HEK293 (cell line): ENCODE results near the gene TBCA.

Experiments
- CTCF ChIA-PET: fragments of 350-600 bp; formaldehyde crosslinking; extraction: SDS; loops from one replicate; lab custom pipeline; 2021; ENCODE audit warnings: antibody characterized with exemption; lab: Yijun Ruan, JAX
- POLR2A ChIA-PET: fragments of 300-600 bp; formaldehyde crosslinking; extraction: SDS; loops from one replicate; lab custom pipeline; 2020; ENCODE audit warnings: antibody characterized with exemption, inconsistent platforms; lab: Yijun Ruan, JAX
- H3K27ac ChIP-seq: fragments of 200-500 bp; sonication (Bioruptor generic); 2 replicates; pipeline ENCODE4 v1.5.1; 2014; ENCODE audit warnings: low read depth, low read length, control low read depth, inconsistent platforms; ENCODE audit errors: extremely low read depth
- H3K36me3 ChIP-seq, 2 experiments: fragments of 200-500 bp in 1 of 2; sonication (Bioruptor generic) in 1 of 2; 1 replicate in 1 of 2; 2 replicates in 1 of 2; pipeline ENCODE4 v1.5.1; 2014 to 2017; ENCODE audit warnings: inconsistent platforms in 2 of 2, low read length in 2 of 2; ENCODE audit not compliant: control insufficient read depth in 2 of 2, insufficient read depth in 1 of 2
- H3K4me1 ChIP-seq: fragments of 200-500 bp; sonication (Bioruptor generic); 2 replicates; pipeline ENCODE4 v1.5.1; 2014; ENCODE audit warnings: mild to moderate bottlenecking, low read length, inconsistent platforms; ENCODE audit not compliant: control insufficient read depth, insufficient read depth
- H3K4me3 ChIP-seq: 2 replicates; pipeline ENCODE4 v1.5.1; 2011; ENCODE audit warnings: low read depth, mild to moderate bottlenecking, control low read depth, low read length, moderate library complexity
- H3K9me3 ChIP-seq: fragments of 200-500 bp; sonication (Bioruptor generic); 2 replicates; pipeline ENCODE4 v1.5.1; 2014; ENCODE audit warnings: low read depth, low read length, inconsistent platforms; ENCODE audit not compliant: control insufficient read depth, insufficient read depth
- GLIS1 ChIP-seq: fragments of 450-650 bp; formaldehyde crosslinking; IDR thresholded peaks from 2 replicates; pipeline ENCODE4 v1.5.1; 2016; ENCODE audit warnings: missing biosample characterization, missing genetic modification characterization
- MYNN ChIP-seq: fragments of 450-650 bp; formaldehyde crosslinking; IDR thresholded peaks from 2 replicates; pipeline ENCODE4 v1.5.1; 2016; ENCODE audit warnings: missing biosample characterization, missing genetic modification characterization, borderline replicate concordance
- YY1 ChIP-seq: fragments of 450-650 bp; formaldehyde crosslinking; IDR thresholded peaks from 2 replicates; pipeline ENCODE4 v1.5.1; 2018; ENCODE audit warnings: missing biosample characterization, missing genetic modification characterization
- ZBTB17 ChIP-seq: fragments of 450-650 bp; formaldehyde crosslinking; IDR thresholded peaks from 2 replicates; pipeline ENCODE4 v1.5.1; 2016; ENCODE audit warnings: missing biosample characterization, missing genetic modification characterization
- ZNF169 ChIP-seq: fragments of 450-650 bp; formaldehyde crosslinking; IDR thresholded peaks from 2 replicates; pipeline ENCODE4 v1.5.1; 2016; ENCODE audit warnings: missing biosample characterization, missing genetic modification characterization
- ZNF174 ChIP-seq: fragments of 450-650 bp; formaldehyde crosslinking; IDR thresholded peaks from 2 replicates; pipeline ENCODE4 v1.5.0; 2017; ENCODE audit warnings: missing biosample characterization, mild to moderate bottlenecking, missing genetic modification characterization
- ZNF2 ChIP-seq: fragments of 450-650 bp; formaldehyde crosslinking; IDR thresholded peaks from 2 replicates; pipeline ENCODE4 v1.5.1; 2016; ENCODE audit warnings: missing biosample characterization, missing genetic modification characterization
- ZNF324 ChIP-seq: fragments of 450-650 bp; formaldehyde crosslinking; IDR thresholded peaks from 2 replicates; pipeline ENCODE4 v1.5.1; 2016; ENCODE audit warnings: missing biosample characterization, missing genetic modification characterization
- ZNF510 ChIP-seq: fragments of 450-650 bp; formaldehyde crosslinking; IDR thresholded peaks from 2 replicates; pipeline ENCODE4 v1.5.1; 2018; ENCODE audit warnings: mild to moderate bottlenecking, missing genetic modification characterization, missing biosample characterization; ENCODE audit not compliant: insufficient replicate concordance
- ZNF560 ChIP-seq: fragments of 450-650 bp; formaldehyde crosslinking; IDR thresholded peaks from 2 replicates; pipeline ENCODE4 v1.5.1; 2017; ENCODE audit warnings: missing biosample characterization, missing genetic modification characterization, borderline replicate concordance
- ZNF571 ChIP-seq: fragments of 450-650 bp; formaldehyde crosslinking; IDR thresholded peaks from 2 replicates; pipeline ENCODE4 v1.5.0; 2017; ENCODE audit warnings: missing biosample characterization, missing genetic modification characterization
- ZNF623 ChIP-seq: fragments of 450-650 bp; formaldehyde crosslinking; IDR thresholded peaks from 2 replicates; pipeline ENCODE4 v1.5.1; 2016; ENCODE audit warnings: missing biosample characterization, missing genetic modification characterization
- ZNF664 ChIP-seq: fragments of 450-650 bp; formaldehyde crosslinking; IDR thresholded peaks from 2 replicates; pipeline ENCODE4 v1.5.1; 2016; ENCODE audit warnings: missing biosample characterization, missing genetic modification characterization
- ZNF677 ChIP-seq: fragments of 450-650 bp; IDR thresholded peaks from 2 replicates; pipeline ENCODE4 v1.5.0; 2018; ENCODE audit warnings: missing biosample characterization, mild to moderate bottlenecking, missing genetic modification characterization, moderate library complexity
- ZNF701 ChIP-seq: fragments of 450-650 bp; formaldehyde crosslinking; IDR thresholded peaks from 2 replicates; pipeline ENCODE4 v1.5.1; 2016; ENCODE audit warnings: missing biosample characterization, missing genetic modification characterization
- TF ChIP-seq, protein P1 (sequence below): fragments of 450-650 bp; IDR thresholded peaks from 2 replicates; pipeline ENCODE4 v1.5.1; 2018; ENCODE audit warnings: missing biosample characterization, mild to moderate bottlenecking, missing genetic modification characterization
- TF ChIP-seq, protein P2 (sequence below): fragments of 450-650 bp; formaldehyde crosslinking; IDR thresholded peaks from 2 replicates; pipeline ENCODE4 v1.5.1; 2016; ENCODE audit warnings: missing biosample characterization, missing genetic modification characterization, borderline replicate concordance
- TF ChIP-seq, protein P3 (sequence below): fragments of 450-650 bp; formaldehyde crosslinking; optimal IDR thresholded peaks from 2 replicates; pipeline ENCODE3; 2016; ENCODE audit warnings: missing biosample characterization, mild to moderate bottlenecking, missing genetic modification characterization
- TF ChIP-seq, protein P4 (sequence below): fragments of 450-650 bp; formaldehyde crosslinking; IDR thresholded peaks from 2 replicates; pipeline ENCODE4 v1.5.1; 2016; ENCODE audit warnings: missing biosample characterization, missing genetic modification characterization
- TF ChIP-seq, protein P5 (sequence below): fragments of 450-650 bp; formaldehyde crosslinking; IDR thresholded peaks from 2 replicates; pipeline ENCODE4 v1.5.1; 2016; ENCODE audit warnings: missing biosample characterization, missing genetic modification characterization
- TF ChIP-seq, protein P6 (sequence below): fragments of 450-650 bp; formaldehyde crosslinking; IDR thresholded peaks from 2 replicates; pipeline ENCODE4 v1.5.1; 2016; ENCODE audit warnings: missing biosample characterization, missing genetic modification characterization

Gene TBCA

DNA sequence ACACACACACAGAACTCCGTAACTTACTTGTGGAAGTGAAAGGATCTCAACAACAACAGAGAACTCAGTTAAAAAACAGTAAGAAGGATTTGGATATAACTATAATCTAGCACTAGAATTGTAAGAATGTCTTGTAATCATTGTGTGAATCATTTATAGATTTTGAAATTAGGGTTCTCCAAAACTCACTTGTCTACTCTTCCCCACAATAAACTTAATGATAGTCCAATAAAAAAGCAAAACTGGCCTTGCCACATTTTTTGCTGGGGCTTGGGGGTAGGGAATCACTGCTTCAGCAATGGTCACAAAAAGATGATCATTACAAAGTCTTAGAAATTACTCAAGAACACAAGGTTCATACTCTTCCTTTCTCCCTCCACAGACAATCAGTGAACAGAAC lies 8.8 kb downstream of the TBCA start (continued):
- TF ChIP-seq, protein P1, sequence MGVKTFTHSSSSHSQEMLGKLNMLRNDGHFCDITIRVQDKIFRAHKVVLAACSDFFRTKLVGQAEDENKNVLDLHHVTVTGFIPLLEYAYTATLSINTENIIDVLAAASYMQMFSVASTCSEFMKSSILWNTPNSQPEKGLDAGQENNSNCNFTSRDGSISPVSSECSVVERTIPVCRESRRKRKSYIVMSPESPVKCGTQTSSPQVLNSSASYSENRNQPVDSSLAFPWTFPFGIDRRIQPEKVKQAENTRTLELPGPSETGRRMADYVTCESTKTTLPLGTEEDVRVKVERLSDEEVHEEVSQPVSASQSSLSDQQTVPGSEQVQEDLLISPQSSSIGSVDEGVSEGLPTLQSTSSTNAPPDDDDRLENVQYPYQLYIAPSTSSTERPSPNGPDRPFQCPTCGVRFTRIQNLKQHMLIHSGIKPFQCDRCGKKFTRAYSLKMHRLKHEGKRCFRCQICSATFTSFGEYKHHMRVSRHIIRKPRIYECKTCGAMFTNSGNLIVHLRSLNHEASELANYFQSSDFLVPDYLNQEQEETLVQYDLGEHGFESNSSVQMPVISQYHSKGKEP: no peak
- no peak for TF ChIP-seq ZNF623
- TF ChIP-seq, protein P2, sequence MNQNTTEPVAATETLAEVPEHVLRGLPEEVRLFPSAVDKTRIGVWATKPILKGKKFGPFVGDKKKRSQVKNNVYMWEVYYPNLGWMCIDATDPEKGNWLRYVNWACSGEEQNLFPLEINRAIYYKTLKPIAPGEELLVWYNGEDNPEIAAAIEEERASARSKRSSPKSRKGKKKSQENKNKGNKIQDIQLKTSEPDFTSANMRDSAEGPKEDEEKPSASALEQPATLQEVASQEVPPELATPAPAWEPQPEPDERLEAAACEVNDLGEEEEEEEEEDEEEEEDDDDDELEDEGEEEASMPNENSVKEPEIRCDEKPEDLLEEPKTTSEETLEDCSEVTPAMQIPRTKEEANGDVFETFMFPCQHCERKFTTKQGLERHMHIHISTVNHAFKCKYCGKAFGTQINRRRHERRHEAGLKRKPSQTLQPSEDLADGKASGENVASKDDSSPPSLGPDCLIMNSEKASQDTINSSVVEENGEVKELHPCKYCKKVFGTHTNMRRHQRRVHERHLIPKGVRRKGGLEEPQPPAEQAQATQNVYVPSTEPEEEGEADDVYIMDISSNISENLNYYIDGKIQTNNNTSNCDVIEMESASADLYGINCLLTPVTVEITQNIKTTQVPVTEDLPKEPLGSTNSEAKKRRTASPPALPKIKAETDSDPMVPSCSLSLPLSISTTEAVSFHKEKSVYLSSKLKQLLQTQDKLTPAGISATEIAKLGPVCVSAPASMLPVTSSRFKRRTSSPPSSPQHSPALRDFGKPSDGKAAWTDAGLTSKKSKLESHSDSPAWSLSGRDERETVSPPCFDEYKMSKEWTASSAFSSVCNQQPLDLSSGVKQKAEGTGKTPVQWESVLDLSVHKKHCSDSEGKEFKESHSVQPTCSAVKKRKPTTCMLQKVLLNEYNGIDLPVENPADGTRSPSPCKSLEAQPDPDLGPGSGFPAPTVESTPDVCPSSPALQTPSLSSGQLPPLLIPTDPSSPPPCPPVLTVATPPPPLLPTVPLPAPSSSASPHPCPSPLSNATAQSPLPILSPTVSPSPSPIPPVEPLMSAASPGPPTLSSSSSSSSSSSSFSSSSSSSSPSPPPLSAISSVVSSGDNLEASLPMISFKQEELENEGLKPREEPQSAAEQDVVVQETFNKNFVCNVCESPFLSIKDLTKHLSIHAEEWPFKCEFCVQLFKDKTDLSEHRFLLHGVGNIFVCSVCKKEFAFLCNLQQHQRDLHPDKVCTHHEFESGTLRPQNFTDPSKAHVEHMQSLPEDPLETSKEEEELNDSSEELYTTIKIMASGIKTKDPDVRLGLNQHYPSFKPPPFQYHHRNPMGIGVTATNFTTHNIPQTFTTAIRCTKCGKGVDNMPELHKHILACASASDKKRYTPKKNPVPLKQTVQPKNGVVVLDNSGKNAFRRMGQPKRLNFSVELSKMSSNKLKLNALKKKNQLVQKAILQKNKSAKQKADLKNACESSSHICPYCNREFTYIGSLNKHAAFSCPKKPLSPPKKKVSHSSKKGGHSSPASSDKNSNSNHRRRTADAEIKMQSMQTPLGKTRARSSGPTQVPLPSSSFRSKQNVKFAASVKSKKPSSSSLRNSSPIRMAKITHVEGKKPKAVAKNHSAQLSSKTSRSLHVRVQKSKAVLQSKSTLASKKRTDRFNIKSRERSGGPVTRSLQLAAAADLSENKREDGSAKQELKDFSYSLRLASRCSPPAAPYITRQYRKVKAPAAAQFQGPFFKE (tag by site-specific recombination): no peak
- TF ChIP-seq ZBTB17: no peak
- TF ChIP-seq ZNF701 (tag by site-specific recombination): no peak
- no peak for TF ChIP-seq ZNF2 (tag by site-specific recombination)
- no peak for TF ChIP-seq ZNF324 (tag by site-specific recombination)
- TF ChIP-seq, protein P3, sequence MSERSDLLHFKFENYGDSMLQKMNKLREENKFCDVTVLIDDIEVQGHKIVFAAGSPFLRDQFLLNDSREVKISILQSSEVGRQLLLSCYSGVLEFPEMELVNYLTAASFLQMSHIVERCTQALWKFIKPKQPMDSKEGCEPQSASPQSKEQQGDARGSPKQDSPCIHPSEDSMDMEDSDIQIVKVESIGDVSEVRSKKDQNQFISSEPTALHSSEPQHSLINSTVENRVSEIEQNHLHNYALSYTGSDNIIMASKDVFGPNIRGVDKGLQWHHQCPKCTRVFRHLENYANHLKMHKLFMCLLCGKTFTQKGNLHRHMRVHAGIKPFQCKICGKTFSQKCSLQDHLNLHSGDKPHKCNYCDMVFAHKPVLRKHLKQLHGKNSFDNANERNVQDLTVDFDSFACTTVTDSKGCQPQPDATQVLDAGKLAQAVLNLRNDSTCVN (tag by site-specific recombination): no peak

DNA sequence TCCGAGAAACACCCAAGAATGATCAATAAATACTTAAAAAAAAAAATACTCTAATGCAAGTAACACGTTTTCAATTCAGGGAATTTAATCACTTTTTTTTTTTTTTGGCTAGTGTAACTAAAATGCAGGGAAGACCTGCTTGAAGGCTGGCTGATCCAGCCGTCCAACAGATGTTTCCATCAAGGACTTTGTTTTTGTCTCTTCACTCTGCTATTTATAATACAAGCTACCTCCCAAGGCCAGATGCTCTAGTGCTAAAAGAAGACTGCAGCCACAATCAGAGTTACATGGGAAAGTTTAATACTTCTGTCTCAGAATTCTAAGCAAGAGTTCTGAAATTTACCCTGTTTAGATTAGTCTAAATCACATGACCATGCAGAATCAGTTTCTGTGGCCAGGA lies 14.5 kb downstream of the TBCA start:
- ChIA-PET POLR2A (no interaction called here), CTCF (interaction anchor here (0.6 kb wide), 1 partner anchor 131 kb away, joined by 3 read pairs; no protein-coding TSS in a partner anchor)
- H3K4me3 ChIP-seq: no peak overlapping the region
- peaks cover 10 to 45% of the 10 kb centered on the region in 2 experiments; a peak in 2 of 3 replicates for H3K36me3 ChIP-seq
- TF ChIP-seq ZNF664 (tag by site-specific recombination): no peak
- TF ChIP-seq, protein P4, sequence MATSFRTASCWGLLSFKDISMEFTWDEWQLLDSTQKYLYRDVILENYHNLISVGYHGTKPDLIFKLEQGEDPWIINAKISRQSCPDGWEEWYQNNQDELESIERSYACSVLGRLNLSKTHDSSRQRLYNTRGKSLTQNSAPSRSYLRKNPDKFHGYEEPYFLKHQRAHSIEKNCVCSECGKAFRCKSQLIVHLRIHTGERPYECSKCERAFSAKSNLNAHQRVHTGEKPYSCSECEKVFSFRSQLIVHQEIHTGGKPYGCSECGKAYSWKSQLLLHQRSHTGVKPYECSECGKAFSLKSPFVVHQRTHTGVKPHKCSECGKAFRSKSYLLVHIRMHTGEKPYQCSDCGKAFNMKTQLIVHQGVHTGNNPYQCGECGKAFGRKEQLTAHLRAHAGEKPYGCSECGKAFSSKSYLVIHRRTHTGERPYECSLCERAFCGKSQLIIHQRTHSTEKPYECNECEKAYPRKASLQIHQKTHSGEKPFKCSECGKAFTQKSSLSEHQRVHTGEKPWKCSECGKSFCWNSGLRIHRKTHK (tag by site-specific recombination): no peak
- no peak for TF ChIP-seq ZNF677 (tag by site-specific recombination)
- no peak for TF ChIP-seq ZNF510 (tag by site-specific recombination)
- no peak for TF ChIP-seq ZNF169 (tag by site-specific recombination)
- no peak for TF ChIP-seq ZNF174 (tag by site-specific recombination)
- TF ChIP-seq, protein P5, sequence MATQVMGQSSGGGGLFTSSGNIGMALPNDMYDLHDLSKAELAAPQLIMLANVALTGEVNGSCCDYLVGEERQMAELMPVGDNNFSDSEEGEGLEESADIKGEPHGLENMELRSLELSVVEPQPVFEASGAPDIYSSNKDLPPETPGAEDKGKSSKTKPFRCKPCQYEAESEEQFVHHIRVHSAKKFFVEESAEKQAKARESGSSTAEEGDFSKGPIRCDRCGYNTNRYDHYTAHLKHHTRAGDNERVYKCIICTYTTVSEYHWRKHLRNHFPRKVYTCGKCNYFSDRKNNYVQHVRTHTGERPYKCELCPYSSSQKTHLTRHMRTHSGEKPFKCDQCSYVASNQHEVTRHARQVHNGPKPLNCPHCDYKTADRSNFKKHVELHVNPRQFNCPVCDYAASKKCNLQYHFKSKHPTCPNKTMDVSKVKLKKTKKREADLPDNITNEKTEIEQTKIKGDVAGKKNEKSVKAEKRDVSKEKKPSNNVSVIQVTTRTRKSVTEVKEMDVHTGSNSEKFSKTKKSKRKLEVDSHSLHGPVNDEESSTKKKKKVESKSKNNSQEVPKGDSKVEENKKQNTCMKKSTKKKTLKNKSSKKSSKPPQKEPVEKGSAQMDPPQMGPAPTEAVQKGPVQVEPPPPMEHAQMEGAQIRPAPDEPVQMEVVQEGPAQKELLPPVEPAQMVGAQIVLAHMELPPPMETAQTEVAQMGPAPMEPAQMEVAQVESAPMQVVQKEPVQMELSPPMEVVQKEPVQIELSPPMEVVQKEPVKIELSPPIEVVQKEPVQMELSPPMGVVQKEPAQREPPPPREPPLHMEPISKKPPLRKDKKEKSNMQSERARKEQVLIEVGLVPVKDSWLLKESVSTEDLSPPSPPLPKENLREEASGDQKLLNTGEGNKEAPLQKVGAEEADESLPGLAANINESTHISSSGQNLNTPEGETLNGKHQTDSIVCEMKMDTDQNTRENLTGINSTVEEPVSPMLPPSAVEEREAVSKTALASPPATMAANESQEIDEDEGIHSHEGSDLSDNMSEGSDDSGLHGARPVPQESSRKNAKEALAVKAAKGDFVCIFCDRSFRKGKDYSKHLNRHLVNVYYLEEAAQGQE (tag by site-specific recombination): no peak
- TF ChIP-seq, protein P6, sequence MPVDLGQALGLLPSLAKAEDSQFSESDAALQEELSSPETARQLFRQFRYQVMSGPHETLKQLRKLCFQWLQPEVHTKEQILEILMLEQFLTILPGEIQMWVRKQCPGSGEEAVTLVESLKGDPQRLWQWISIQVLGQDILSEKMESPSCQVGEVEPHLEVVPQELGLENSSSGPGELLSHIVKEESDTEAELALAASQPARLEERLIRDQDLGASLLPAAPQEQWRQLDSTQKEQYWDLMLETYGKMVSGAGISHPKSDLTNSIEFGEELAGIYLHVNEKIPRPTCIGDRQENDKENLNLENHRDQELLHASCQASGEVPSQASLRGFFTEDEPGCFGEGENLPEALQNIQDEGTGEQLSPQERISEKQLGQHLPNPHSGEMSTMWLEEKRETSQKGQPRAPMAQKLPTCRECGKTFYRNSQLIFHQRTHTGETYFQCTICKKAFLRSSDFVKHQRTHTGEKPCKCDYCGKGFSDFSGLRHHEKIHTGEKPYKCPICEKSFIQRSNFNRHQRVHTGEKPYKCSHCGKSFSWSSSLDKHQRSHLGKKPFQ (tag by site-specific recombination): no peak
- TF ChIP-seq ZNF560 (tag by site-specific recombination): no peak
- TF ChIP-seq ZNF571 (tag by site-specific recombination): no peak
- TF ChIP-seq GLIS1 (tag by site-specific recombination): no peak
- no peak for TF ChIP-seq YY1 (tag by site-specific recombination)
- no peak for TF ChIP-seq MYNN
- H3K9me3 ChIP-seq: no peaks in the 10 kb centered on the region; the same call in 1 of the 2 replicates
- H3K4me1 ChIP-seq: no peaks in the 10 kb centered on the region
- H3K27ac ChIP-seq: no peak overlapping the region
